ENCODE data around the gene ADAM23.

The ADAM23 gene

DNA sequence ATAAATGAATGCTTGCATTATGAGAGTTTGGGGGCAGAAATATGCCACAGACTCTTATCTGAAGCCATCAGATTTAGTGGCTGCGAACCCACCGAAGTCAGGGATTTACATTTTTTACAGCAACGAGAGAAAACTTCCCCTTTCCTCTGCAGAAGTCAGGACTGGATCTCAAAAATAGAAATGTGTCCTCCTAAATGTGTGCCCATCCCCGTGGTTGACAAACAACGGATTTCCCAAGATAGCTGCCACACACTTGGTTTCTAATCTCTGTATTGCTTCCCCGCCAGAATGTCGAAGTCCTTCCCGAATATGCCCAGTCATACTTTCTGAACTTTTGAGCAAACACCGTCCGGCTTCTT is 879 bp upstream of the ADAM23 start:
- TF ChIP-seq, protein P1, sequence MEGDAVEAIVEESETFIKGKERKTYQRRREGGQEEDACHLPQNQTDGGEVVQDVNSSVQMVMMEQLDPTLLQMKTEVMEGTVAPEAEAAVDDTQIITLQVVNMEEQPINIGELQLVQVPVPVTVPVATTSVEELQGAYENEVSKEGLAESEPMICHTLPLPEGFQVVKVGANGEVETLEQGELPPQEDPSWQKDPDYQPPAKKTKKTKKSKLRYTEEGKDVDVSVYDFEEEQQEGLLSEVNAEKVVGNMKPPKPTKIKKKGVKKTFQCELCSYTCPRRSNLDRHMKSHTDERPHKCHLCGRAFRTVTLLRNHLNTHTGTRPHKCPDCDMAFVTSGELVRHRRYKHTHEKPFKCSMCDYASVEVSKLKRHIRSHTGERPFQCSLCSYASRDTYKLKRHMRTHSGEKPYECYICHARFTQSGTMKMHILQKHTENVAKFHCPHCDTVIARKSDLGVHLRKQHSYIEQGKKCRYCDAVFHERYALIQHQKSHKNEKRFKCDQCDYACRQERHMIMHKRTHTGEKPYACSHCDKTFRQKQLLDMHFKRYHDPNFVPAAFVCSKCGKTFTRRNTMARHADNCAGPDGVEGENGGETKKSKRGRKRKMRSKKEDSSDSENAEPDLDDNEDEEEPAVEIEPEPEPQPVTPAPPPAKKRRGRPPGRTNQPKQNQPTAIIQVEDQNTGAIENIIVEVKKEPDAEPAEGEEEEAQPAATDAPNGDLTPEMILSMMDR (IDR thresholded peaks at IDR 0.05; ENCODE audit: control insufficient read depth, extremely low read depth, insufficient read depth), result no peak
- DNase-seq (ENCODE audit: low read depth), result no peak
- H3K4me3 ChIP-seq (ENCODE audit: low read depth, low read length), result no peak overlapping the region; the same call in 1 of the 2 replicates

DNA sequence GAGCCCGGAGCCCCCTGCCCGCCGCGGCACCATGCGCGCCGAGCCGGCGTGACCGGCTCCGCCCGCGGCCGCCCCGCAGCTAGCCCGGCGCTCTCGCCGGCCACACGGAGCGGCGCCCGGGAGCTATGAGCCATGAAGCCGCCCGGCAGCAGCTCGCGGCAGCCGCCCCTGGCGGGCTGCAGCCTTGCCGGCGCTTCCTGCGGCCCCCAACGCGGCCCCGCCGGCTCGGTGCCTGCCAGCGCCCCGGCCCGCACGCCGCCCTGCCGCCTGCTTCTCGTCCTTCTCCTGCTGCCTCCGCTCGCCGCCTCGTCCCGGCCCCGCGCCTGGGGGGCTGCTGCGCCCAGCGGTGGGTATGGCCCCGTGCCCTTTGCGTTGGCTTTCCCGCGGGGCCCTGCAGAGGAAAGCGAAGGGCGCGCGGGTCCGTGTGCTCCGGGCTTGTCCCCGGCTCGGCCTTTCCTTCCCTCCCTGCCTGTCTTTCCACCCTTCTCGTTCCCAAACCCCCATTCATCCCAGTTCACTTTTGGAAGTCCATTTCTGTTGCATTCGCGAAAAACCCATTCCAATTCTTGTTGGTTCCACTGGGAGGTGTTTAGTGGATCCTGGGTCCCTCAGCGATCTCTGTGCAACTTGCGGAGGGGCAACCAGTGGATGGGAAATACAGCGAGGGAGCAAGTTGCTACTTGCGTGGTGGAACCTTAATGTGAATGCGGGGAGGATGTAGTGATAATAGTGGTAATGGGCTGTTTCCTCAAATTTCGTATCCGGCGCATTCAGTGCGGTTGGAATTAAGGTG is 599 bp downstream of the ADAM23 start:
- TF ChIP-seq, protein P1 (IDR thresholded peaks at IDR 0.05; ENCODE audit: control insufficient read depth, extremely low read depth, insufficient read depth), result peak; percentile 9; the same call in 1 of the 2 replicates
- no peak for DNase-seq (ENCODE audit: low read depth)
- H3K4me3 ChIP-seq (ENCODE audit: low read depth, low read length), result peak overlapping the region; percentile 34

- H3K4me3 ChIP-seq (ENCODE audit: low read depth, low read length), result no peak overlapping the region
- TF ChIP-seq, protein P1 (IDR thresholded peaks at IDR 0.05; ENCODE audit: control insufficient read depth, extremely low read depth, insufficient read depth), result no peak
- no peak for DNase-seq (ENCODE audit: low read depth)
Observed at GRCh38 chr2:206445948-206446347, 2.6 kb downstream of the ADAM23 start.

- TF ChIP-seq, protein P1 (IDR thresholded peaks at IDR 0.05; ENCODE audit: control insufficient read depth, extremely low read depth, insufficient read depth), result no peak
- H3K4me3 ChIP-seq (ENCODE audit: low read depth, low read length), result no peak overlapping the region
- no peak for DNase-seq (ENCODE audit: low read depth)
Observed at GRCh38 chr2:206452242-206452641, 8.9 kb downstream of the ADAM23 start.

DNA sequence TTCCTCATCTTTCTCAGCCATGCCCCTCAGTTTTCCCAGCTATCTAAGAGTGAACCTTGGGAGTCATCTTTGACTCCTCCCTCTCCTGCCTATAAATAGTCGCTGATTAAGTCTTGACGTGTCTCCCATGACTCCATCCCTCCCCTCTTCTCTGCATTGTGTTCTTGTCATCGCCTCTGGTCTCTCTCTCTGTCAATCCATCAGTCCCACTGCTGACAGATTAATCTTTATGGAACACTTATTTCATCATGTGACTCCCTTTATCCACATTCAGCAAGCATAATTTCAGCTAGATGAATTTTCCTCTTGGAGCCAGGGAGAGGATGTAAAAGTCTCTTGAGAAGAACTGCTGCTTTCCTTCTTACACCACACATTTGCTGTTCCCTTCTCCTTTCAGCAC is 9.4 kb downstream of the ADAM23 start:
- TF ChIP-seq, protein P1 (IDR thresholded peaks at IDR 0.05; ENCODE audit: control insufficient read depth, extremely low read depth, insufficient read depth), result no peak
- DNase-seq (ENCODE audit: low read depth), result no peak
- H3K4me3 ChIP-seq (ENCODE audit: low read depth, low read length), result no peak overlapping the region

- H3K4me3 ChIP-seq (ENCODE audit: low read depth, low read length), result no peak overlapping the region
- DNase-seq (ENCODE audit: low read depth), result no peak
- TF ChIP-seq, protein P1 (IDR thresholded peaks at IDR 0.05; ENCODE audit: control insufficient read depth, extremely low read depth, insufficient read depth), result no peak
Observed at GRCh38 chr2:206456078-206456754, 12.9 kb downstream of the ADAM23 start.
